Osteocyte (in vitro differentiated cells): ENCODE data around the gene HNRNPA0. TPM values are rescaled to one million over a fixed set of nuclear protein-coding genes. Genes with fewer than 3 reads are reported as not detected.

Source experiments
- DNase-seq: peaks from one replicate; pipeline ENCODE4 v3.0.0; 2021; ENCODE audit warnings: mixed read lengths; ENCODE audit not compliant: unreplicated experiment; ENCODE audit errors: extremely low spot score
- H3K27ac Mint-ChIP-seq: one replicate; pipeline ENCODE4 v1.8.0; 2021; ENCODE audit warnings: mild to moderate bottlenecking, mixed read lengths; ENCODE audit not compliant: unreplicated experiment
- H3K27me3 Mint-ChIP-seq: one replicate; pipeline ENCODE4 v1.8.0; 2021; ENCODE audit warnings: mixed read lengths; ENCODE audit not compliant: unreplicated experiment
- H3K36me3 Mint-ChIP-seq: one replicate; pipeline ENCODE4 v1.8.0; 2021; ENCODE audit warnings: mixed read lengths; ENCODE audit not compliant: unreplicated experiment
- H3K4me1 Mint-ChIP-seq: one replicate; pipeline ENCODE4 v1.8.0; 2021; ENCODE audit warnings: mixed read lengths; ENCODE audit not compliant: unreplicated experiment
- H3K4me3 Mint-ChIP-seq: one replicate; pipeline ENCODE4 v1.8.0; 2021; ENCODE audit warnings: mild to moderate bottlenecking, moderate library complexity, mixed read lengths; ENCODE audit not compliant: unreplicated experiment
- H3K9me3 Mint-ChIP-seq: one replicate; pipeline ENCODE4 v1.8.0; 2021; ENCODE audit warnings: mixed read lengths; ENCODE audit not compliant: unreplicated experiment
- CTCF ChIP-seq: fragments of 200-600 bp; sonication (generic); IDR thresholded peaks from 2 replicates; pipeline ENCODE4 v1.5.0; 2021; ENCODE audit warnings: antibody characterized with exemption, mild to moderate bottlenecking, moderate library complexity
- total RNA-seq: library from RNA; stranded (reverse); gene quantifications from 2 replicates; pipeline ENCODE4 v1.2.1, GENCODE V29; 2021

HNRNPA0 gene
- total RNA-seq, 1 donor from 2014 or later, result 43.3 TPM

GRCh38 chr5:137743031-137743640 lies 11.0 kb downstream of the HNRNPA0 start:
- Mint-ChIP-seq H3K27ac (no peak overlapping the region), H3K36me3 (peaks cover 1% of the 10 kb centered on the region), H3K4me1 (no peaks in the 10 kb centered on the region), H3K27me3 (peaks cover 2% of the 10 kb centered on the region), H3K4me3 (no peak overlapping the region), H3K9me3 (no peaks in the 10 kb centered on the region)
- peak; percentile 70 for TF ChIP-seq CTCF
- no peak for DNase-seq

- H3K9me3 Mint-ChIP-seq, result peaks cover 6% of the 10 kb centered on the region
- no peak overlapping the region for H3K4me3 Mint-ChIP-seq
- peaks cover 2% of the 10 kb centered on the region for H3K27me3 Mint-ChIP-seq
- TF ChIP-seq CTCF, result no peak
- H3K36me3 Mint-ChIP-seq, result peaks cover 3% of the 10 kb centered on the region
- no peak overlapping the region for H3K27ac Mint-ChIP-seq
- no peak for DNase-seq
- no peaks in the 10 kb centered on the region for H3K4me1 Mint-ChIP-seq
These were observed 12.4 kb downstream of the HNRNPA0 start for GRCh38 chr5:137741718-137742117.

GRCh38 chr5:137739737-137740136 lies 14.4 kb downstream of the HNRNPA0 start:
- Mint-ChIP-seq H3K27ac (no peak overlapping the region), H3K36me3 (peaks cover 3% of the 10 kb centered on the region), H3K9me3 (peaks cover 6% of the 10 kb centered on the region), H3K27me3 (peaks cover 2% of the 10 kb centered on the region), H3K4me3 (no peak overlapping the region), H3K4me1 (no peaks in the 10 kb centered on the region)
- DNase-seq, result no peak
- no peak for TF ChIP-seq CTCF

GRCh38 chr5:137738947-137739346 lies 15.2 kb downstream of the HNRNPA0 start:
- no peak for TF ChIP-seq CTCF
- peaks cover 6% of the 10 kb centered on the region for H3K9me3 Mint-ChIP-seq
- DNase-seq, result no peak
- peaks cover 3% of the 10 kb centered on the region for H3K36me3 Mint-ChIP-seq
- no peak overlapping the region for H3K4me3 Mint-ChIP-seq
- peaks cover 2% of the 10 kb centered on the region for H3K27me3 Mint-ChIP-seq
- H3K27ac Mint-ChIP-seq, result no peak overlapping the region
- no peaks in the 10 kb centered on the region for H3K4me1 Mint-ChIP-seq

GRCh38 chr5:137737349-137738131 lies 16.6 kb downstream of the HNRNPA0 start:
- Mint-ChIP-seq H3K27me3 (no peaks in the 10 kb centered on the region), H3K36me3 (peaks cover 3% of the 10 kb centered on the region), H3K27ac (no peak overlapping the region), H3K4me1 (no peaks in the 10 kb centered on the region), H3K4me3 (no peak overlapping the region), H3K9me3 (peaks cover 6% of the 10 kb centered on the region)
- TF ChIP-seq CTCF, result no peak
- no peak for DNase-seq
